Measurements from ENCODE around the gene SLC10A7.

DNA sequence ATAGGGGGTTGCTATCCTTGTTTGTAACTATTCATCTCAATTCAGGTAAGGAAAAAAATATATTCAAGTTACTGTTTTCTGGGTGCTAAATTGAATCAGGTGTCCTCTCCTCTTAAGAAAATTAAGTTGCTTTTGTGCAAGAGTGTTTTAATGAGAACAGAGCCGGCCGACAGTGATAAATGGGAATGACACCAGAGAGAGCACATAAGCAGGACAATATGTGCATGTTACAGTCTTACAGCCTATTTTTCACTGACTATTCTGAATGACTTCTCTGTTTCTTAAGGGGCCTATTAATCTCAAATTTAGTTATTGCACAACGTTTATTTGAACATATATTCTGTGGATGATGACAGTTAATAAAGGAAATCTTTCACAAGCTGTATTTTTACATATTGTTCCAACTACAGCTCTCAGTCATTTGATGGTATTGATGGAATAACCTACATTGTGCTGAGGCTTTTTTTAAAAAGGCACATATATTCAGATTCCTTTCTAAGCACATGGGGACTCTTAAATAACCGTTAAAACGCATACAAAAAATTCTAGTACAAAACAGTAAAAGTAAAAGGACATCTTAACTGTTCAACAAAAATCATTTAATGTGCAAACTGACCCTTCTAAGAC, 68.4 kb downstream of the SLC10A7 start:
- TF ChIP-seq, protein P1, sequence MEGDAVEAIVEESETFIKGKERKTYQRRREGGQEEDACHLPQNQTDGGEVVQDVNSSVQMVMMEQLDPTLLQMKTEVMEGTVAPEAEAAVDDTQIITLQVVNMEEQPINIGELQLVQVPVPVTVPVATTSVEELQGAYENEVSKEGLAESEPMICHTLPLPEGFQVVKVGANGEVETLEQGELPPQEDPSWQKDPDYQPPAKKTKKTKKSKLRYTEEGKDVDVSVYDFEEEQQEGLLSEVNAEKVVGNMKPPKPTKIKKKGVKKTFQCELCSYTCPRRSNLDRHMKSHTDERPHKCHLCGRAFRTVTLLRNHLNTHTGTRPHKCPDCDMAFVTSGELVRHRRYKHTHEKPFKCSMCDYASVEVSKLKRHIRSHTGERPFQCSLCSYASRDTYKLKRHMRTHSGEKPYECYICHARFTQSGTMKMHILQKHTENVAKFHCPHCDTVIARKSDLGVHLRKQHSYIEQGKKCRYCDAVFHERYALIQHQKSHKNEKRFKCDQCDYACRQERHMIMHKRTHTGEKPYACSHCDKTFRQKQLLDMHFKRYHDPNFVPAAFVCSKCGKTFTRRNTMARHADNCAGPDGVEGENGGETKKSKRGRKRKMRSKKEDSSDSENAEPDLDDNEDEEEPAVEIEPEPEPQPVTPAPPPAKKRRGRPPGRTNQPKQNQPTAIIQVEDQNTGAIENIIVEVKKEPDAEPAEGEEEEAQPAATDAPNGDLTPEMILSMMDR (IDR thresholded peaks at IDR 0.05) = no peak
- TF ChIP-seq POLR2A (IDR thresholded peaks at IDR 0.05) = no peak
- no peak for TF ChIP-seq POLR2AphosphoS5 (IDR thresholded peaks at IDR 0.05)
- no peak for TF ChIP-seq EP300 (IDR thresholded peaks at IDR 0.05)
